ENCODE measurements around the gene KIAA0040. TPM values are rescaled to one million over a fixed set of nuclear protein-coding genes. Genes with fewer than 3 reads are reported as not detected.

KIAA0040 gene
- polyA plus RNA-seq, 1 donor, result 12.0 TPM

DNA sequence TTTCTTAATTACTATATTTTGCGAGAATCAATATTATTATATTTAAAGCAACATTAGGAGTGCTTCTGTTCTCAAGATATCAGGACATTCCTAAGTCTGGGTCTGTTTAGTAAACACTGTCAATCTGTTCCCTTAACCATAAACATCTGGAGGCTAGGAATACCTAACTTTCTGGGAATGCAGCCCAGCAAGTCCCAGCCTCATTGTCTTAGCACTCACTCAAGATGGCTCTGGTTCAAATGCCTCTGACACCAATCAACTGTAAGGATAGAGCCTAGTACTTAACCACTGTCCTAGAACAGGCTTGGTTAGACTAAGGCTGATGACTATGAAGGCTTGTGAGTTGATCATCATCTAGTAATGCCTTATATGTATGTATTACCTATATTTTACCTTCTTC is 63.4 kb downstream of the KIAA0040 start:
- H3K36me3 ChIP-seq (ENCODE audit: control insufficient read depth, insufficient read depth, low read length), result no peaks in the 10 kb centered on the region
- peak in 1 of 2 donors; percentile 14 for DNase-seq
- peaks cover 7% of the 10 kb centered on the region for H3K4me1 ChIP-seq (ENCODE audit: control insufficient read depth, insufficient read depth, low read length)
- H3K4me3 ChIP-seq (ENCODE audit: low read length), result no peak overlapping the region
- H3K9me3 ChIP-seq (ENCODE audit: control insufficient read depth, low read depth, low read length), result no peaks in the 10 kb centered on the region
- 100% methylated on average over 1 of the region's 1 CpG for WGBS (ENCODE audit: insufficient coverage, low lambda C conversion rate)
- H3K27me3 ChIP-seq (ENCODE audit: control insufficient read depth, insufficient read depth, low read length), result no peaks in the 10 kb centered on the region
- H3K27ac ChIP-seq (ENCODE audit: low read length), result no peak overlapping the region

- DNase-seq, result no peak
- H3K4me3 ChIP-seq (ENCODE audit: low read length), result no peak overlapping the region
- no peaks in the 10 kb centered on the region for H3K27me3 ChIP-seq (ENCODE audit: control insufficient read depth, insufficient read depth, low read length)
- peaks cover 7% of the 10 kb centered on the region for H3K4me1 ChIP-seq (ENCODE audit: control insufficient read depth, insufficient read depth, low read length)
- H3K9me3 ChIP-seq (ENCODE audit: control insufficient read depth, low read depth, low read length), result no peaks in the 10 kb centered on the region
- no CpG with 5 or more reads among the region's 9 CpGs for WGBS (ENCODE audit: insufficient coverage, low lambda C conversion rate)
- no peak overlapping the region for H3K27ac ChIP-seq (ENCODE audit: low read length)
- H3K36me3 ChIP-seq (ENCODE audit: control insufficient read depth, insufficient read depth, low read length), result no peaks in the 10 kb centered on the region
These were observed 64.1 kb downstream of the KIAA0040 start for GRCh38 chr1:175128523-175128922.

GRCh38 chr1:175127565-175127964 is 65.0 kb downstream of the KIAA0040 start:
- DNase-seq, result no peak
- no peaks in the 10 kb centered on the region for H3K36me3 ChIP-seq (ENCODE audit: control insufficient read depth, insufficient read depth, low read length)
- no peak overlapping the region for H3K27ac ChIP-seq (ENCODE audit: low read length)
- no CpG with 5 or more reads among the region's 6 CpGs for WGBS (ENCODE audit: insufficient coverage, low lambda C conversion rate)
- H3K4me3 ChIP-seq (ENCODE audit: low read length), result no peak overlapping the region
- H3K9me3 ChIP-seq (ENCODE audit: control insufficient read depth, low read depth, low read length), result no peaks in the 10 kb centered on the region
- H3K4me1 ChIP-seq (ENCODE audit: control insufficient read depth, insufficient read depth, low read length), result peaks cover 7% of the 10 kb centered on the region
- H3K27me3 ChIP-seq (ENCODE audit: control insufficient read depth, insufficient read depth, low read length), result no peaks in the 10 kb centered on the region

DNA sequence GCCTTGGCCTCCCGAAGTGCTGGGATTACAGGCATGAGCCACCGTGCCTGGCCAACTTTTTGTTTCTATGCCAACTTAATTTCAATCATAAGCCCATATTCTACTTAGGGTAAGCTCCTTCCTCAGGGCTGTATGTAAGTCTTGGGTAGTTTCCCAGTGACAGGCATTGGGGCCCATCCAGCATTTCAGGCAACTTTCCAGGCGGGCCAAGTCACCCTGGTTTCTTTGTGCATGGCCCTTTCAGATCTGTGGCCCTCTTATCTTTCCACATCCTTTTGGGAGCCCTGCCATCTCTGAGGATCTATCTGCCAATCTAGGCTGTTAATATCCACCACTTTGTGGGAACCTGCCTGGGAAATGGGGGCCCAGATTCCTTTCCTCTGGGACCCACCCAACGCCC is 66.2 kb downstream of the KIAA0040 start:
- H3K27ac ChIP-seq (ENCODE audit: low read length), result no peak overlapping the region

GRCh38 chr1:175124861-175125260 is 67.7 kb downstream of the KIAA0040 start:
- Histone ChIP-seq H3K4me3 (ENCODE audit: low read length) (no peak overlapping the region), H3K4me1 (ENCODE audit: control insufficient read depth, insufficient read depth, low read length) (no peaks in the 10 kb centered on the region), H3K9me3 (ENCODE audit: control insufficient read depth, low read depth, low read length) (no peaks in the 10 kb centered on the region), H3K27me3 (ENCODE audit: control insufficient read depth, insufficient read depth, low read length) (no peaks in the 10 kb centered on the region), H3K27ac (ENCODE audit: low read length) (no peak overlapping the region), H3K36me3 (ENCODE audit: control insufficient read depth, insufficient read depth, low read length) (no peaks in the 10 kb centered on the region)
- no CpG with 5 or more reads among the region's 1 CpG for WGBS (ENCODE audit: insufficient coverage, low lambda C conversion rate)
- no peak for DNase-seq

More for the DNA sequence above, 66.2 kb downstream of the KIAA0040 start:
- WGBS (ENCODE audit: insufficient coverage, low lambda C conversion rate), result no CpG with 5 or more reads among the region's 4 CpGs
- Histone ChIP-seq H3K4me3 (ENCODE audit: low read length) (no peak overlapping the region), H3K9me3 (ENCODE audit: control insufficient read depth, low read depth, low read length) (no peaks in the 10 kb centered on the region), H3K27me3 (ENCODE audit: control insufficient read depth, insufficient read depth, low read length) (no peaks in the 10 kb centered on the region), H3K36me3 (ENCODE audit: control insufficient read depth, insufficient read depth, low read length) (no peaks in the 10 kb centered on the region), H3K4me1 (ENCODE audit: control insufficient read depth, insufficient read depth, low read length) (peaks cover 7% of the 10 kb centered on the region)
- no peak for DNase-seq

GRCh38 chr1:175120511-175120910 is 72.1 kb downstream of the KIAA0040 start:
- no CpG with 5 or more reads among the region's 1 CpG for WGBS (ENCODE audit: insufficient coverage, low lambda C conversion rate)
- Histone ChIP-seq H3K36me3 (ENCODE audit: control insufficient read depth, insufficient read depth, low read length) (no peaks in the 10 kb centered on the region), H3K27ac (ENCODE audit: low read length) (no peak overlapping the region), H3K27me3 (ENCODE audit: control insufficient read depth, insufficient read depth, low read length) (no peaks in the 10 kb centered on the region), H3K4me1 (ENCODE audit: control insufficient read depth, insufficient read depth, low read length) (peaks cover 6% of the 10 kb centered on the region), H3K9me3 (ENCODE audit: control insufficient read depth, low read depth, low read length) (no peaks in the 10 kb centered on the region), H3K4me3 (ENCODE audit: low read length) (no peak overlapping the region)
- no peak for DNase-seq

DNA sequence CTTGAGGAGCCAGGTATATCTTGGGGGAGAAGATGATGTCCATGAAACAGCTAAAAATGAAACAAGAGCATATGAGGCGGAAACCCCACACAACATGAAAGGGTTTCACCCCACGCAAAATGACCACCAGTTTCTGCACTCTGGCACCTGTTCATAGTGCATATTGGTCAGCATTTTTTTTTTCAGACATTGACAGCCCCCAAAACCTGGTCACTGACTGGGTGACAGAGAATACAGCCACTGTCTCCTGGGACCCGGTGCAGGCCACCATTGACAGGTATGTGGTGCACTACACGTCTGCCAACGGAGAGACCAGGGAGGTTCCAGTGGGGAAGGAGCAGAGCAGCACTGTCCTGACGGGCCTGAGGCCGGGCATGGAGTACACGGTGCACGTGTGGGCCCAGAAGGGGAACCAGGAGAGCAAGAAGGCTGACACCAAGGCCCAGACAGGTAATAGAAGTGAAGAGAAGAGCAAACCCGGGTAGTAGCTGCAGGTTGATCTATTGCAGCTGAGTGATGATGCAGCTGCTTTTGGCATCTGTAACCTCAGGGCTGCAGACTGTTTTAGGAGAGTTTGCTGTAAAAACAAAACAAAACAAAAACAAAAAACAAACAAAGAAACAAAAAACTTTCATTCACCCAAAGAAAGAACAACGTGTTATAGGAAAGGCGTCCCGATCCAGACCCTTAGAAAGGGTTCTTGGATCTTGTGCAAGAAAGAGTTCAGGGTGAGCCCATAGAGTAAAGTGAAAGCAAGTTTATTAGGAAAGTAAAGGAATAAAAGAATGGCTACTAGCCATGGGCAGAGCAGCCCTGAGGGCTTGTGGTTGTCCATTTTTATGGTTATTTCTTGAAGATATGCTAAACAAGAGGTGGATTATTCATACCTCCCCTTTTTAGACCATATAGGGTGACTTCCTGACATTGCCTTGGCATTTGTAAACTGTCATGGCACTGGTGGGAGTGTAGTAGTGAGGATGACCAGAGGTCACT is 73.9 kb downstream of the KIAA0040 start:
- H3K36me3 ChIP-seq (ENCODE audit: control insufficient read depth, insufficient read depth, low read length), result no peaks in the 10 kb centered on the region
- no peak for DNase-seq
- peaks cover 6% of the 10 kb centered on the region for H3K4me1 ChIP-seq (ENCODE audit: control insufficient read depth, insufficient read depth, low read length)
- H3K27me3 ChIP-seq (ENCODE audit: control insufficient read depth, insufficient read depth, low read length), result no peaks in the 10 kb centered on the region
- H3K4me3 ChIP-seq (ENCODE audit: low read length), result no peak overlapping the region
- H3K9me3 ChIP-seq (ENCODE audit: control insufficient read depth, low read depth, low read length), result no peaks in the 10 kb centered on the region
- H3K27ac ChIP-seq (ENCODE audit: low read length), result no peak overlapping the region
- WGBS (ENCODE audit: insufficient coverage, low lambda C conversion rate), result 87% methylated on average over 4 of the region's 13 CpGs

GRCh38 chr1:175116903-175117302 is 75.7 kb downstream of the KIAA0040 start:
- H3K27me3 ChIP-seq (ENCODE audit: control insufficient read depth, insufficient read depth, low read length), result no peaks in the 10 kb centered on the region

DNA sequence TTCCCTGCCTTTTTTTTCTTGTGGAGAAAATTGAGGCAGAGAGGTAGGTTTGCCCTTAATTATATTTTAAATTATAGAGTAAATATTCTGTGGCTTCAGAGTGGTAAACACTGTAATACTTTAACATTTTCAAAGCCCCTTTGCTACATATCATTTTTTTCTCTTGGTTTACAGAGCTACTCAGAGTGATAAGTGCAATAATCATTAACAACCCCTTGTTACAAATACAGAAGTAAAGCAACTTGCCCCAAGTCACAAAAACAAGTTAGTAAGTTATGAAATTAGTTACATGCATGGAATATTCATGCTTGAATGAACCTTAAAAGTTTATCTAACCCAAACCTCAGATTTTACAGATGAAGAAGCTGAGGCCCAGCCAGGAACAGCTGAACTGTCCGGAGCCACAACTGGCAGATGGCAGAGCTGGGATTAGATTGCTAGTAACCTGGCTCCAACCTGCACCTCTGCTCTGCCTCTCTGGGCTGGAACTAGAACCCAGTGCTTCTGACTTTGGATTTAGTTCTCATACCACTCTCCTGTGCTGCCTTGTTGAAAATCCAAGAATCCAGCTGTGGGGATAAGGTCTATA is 76.3 kb downstream of the KIAA0040 start:
- H3K27me3 ChIP-seq (ENCODE audit: control insufficient read depth, insufficient read depth, low read length), result no peaks in the 10 kb centered on the region
- no CpG with 5 or more reads among the region's 1 CpG for WGBS (ENCODE audit: insufficient coverage, low lambda C conversion rate)
- no peak overlapping the region for H3K27ac ChIP-seq (ENCODE audit: low read length)
- peaks cover 8% of the 10 kb centered on the region for H3K9me3 ChIP-seq (ENCODE audit: control insufficient read depth, low read depth, low read length)
- no peaks in the 10 kb centered on the region for H3K36me3 ChIP-seq (ENCODE audit: control insufficient read depth, insufficient read depth, low read length)
- peaks cover 6% of the 10 kb centered on the region for H3K4me1 ChIP-seq (ENCODE audit: control insufficient read depth, insufficient read depth, low read length)
- no peak overlapping the region for H3K4me3 ChIP-seq (ENCODE audit: low read length)
- peak in 1 of 2 donors; percentile 13 for DNase-seq

More at GRCh38 chr1:175116903-175117302, 75.7 kb downstream of the KIAA0040 start:
- peaks cover 8% of the 10 kb centered on the region for H3K9me3 ChIP-seq (ENCODE audit: control insufficient read depth, low read depth, low read length)
- WGBS (ENCODE audit: insufficient coverage, low lambda C conversion rate), result no CpG with 5 or more reads among the region's 11 CpGs
- H3K36me3 ChIP-seq (ENCODE audit: control insufficient read depth, insufficient read depth, low read length), result no peaks in the 10 kb centered on the region
- DNase-seq, result no peak
- H3K27ac ChIP-seq (ENCODE audit: low read length), result peak overlapping the region; percentile 5
- no peak overlapping the region for H3K4me3 ChIP-seq (ENCODE audit: low read length)
- H3K4me1 ChIP-seq (ENCODE audit: control insufficient read depth, insufficient read depth, low read length), result peaks cover 6% of the 10 kb centered on the region

DNA sequence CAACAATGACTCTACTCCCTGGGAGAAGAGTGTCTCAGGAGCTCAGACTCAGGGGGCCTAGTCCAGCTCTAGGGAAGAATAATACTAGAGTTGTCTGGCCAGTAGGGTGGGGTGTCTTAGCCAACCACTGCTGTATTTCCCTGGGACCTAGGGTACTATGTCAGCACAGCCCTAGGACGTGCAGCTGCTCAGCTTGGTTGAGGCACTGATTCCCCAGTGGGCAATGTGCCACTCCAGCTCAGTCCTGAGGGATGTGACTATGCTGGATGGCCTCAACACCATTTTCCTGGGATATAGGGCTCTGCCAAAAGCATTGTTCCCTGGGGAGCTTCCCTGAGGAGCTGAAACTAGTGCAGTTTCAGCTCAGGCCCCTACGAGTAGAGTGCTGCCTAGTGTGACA is 77.6 kb downstream of the KIAA0040 start:
- H3K4me1 ChIP-seq (ENCODE audit: control insufficient read depth, insufficient read depth, low read length), result peaks cover 6% of the 10 kb centered on the region
- DNase-seq, result no peak
- H3K27ac ChIP-seq (ENCODE audit: low read length), result no peak overlapping the region
- H3K36me3 ChIP-seq (ENCODE audit: control insufficient read depth, insufficient read depth, low read length), result no peaks in the 10 kb centered on the region
- H3K4me3 ChIP-seq (ENCODE audit: low read length), result no peak overlapping the region
- H3K27me3 ChIP-seq (ENCODE audit: control insufficient read depth, insufficient read depth, low read length), result no peaks in the 10 kb centered on the region
- H3K9me3 ChIP-seq (ENCODE audit: control insufficient read depth, low read depth, low read length), result peaks cover 8% of the 10 kb centered on the region
- no CpG with 5 or more reads among the region's 2 CpGs for WGBS (ENCODE audit: insufficient coverage, low lambda C conversion rate)
